Neural cell (in vitro differentiated cells): Measurements from ENCODE around the gene ARFGEF3.

Experiments used
- CTCF ChIP-seq: fragments of 450-650 bp; IDR thresholded peaks from 2 replicates; pipeline ENCODE4 v1.5.1; 2014; ENCODE audit warnings: antibody characterized with exemption, mild to moderate bottlenecking, moderate library complexity; ENCODE audit not compliant: poor library complexity, severe bottlenecking
- POLR2AphosphoS5 ChIP-seq: IDR thresholded peaks from 2 replicates; pipeline ENCODE4 v1.6.1; 2012
- SMC3 ChIP-seq: fragments of 450-650 bp; conservative IDR thresholded peaks from 2 replicates; pipeline ENCODE4 v1.6.1; 2014; ENCODE audit warnings: antibody characterized with exemption, mild to moderate bottlenecking, moderate library complexity; ENCODE audit not compliant: poor library complexity
- TAF1 ChIP-seq: IDR thresholded peaks from 2 replicates; pipeline ENCODE4 v1.6.1; 2012; ENCODE audit warnings: low read depth

GRCh38 chr6:138142806-138143205 is 18.9 kb upstream of the ARFGEF3 start:
- TF ChIP-seq CTCF (no peak), POLR2AphosphoS5 (no peak), SMC3 (no peak), TAF1 (no peak)
